NCI-H2081 treated with DMSO at 0.1 percent for 48 hours (cell line): ENCODE results near the gene GPAT2.
"Not testable (repeated sequence)": the region's sequence is repeated elsewhere in the genome, so short reads cannot be mapped to it uniquely, and the experiment has no call there.

Experiments used
- DNase-seq: peaks from one replicate; lab custom pipeline; 2025; lab: John Stamatoyannopoulos, UW

The GPAT2 gene

GRCh38 chr2:96034792-96035191 is at the start of gene GPAT2:
Gene GPAT2 (minus strand): TSS chr2:96034916. CDS start chr2:96032359, 2,557 bp downstream.
- not testable (repeated sequence) for DNase-seq

- DNase-seq: no peak
These were observed 49.5 kb upstream of the GPAT2 start for GRCh38 chr2:96083989-96084857.

GRCh38 chr2:96083064-96083939 is 48.6 kb upstream of the GPAT2 start:
- DNase-seq: no peak

GRCh38 chr2:96082211-96083063 is 47.7 kb upstream of the GPAT2 start:
- no peak for DNase-seq

GRCh38 chr2:96081042-96081441 is 46.3 kb upstream of the GPAT2 start:
- DNase-seq: no peak

- no peak for DNase-seq
These were observed 40.6 kb upstream of the GPAT2 start for GRCh38 chr2:96075199-96075771.

GRCh38 chr2:96074156-96074555 is 39.4 kb upstream of the GPAT2 start:
- no peak for DNase-seq

GRCh38 chr2:96073170-96073775 is 38.6 kb upstream of the GPAT2 start:
- DNase-seq: no peak

GRCh38 chr2:96072746-96073145 is 38.0 kb upstream of the GPAT2 start:
- DNase-seq: no peak

GRCh38 chr2:96071977-96072491 is 37.3 kb upstream of the GPAT2 start:
- DNase-seq: not testable (repeated sequence)

- DNase-seq: not testable (repeated sequence)
These were observed 36.6 kb upstream of the GPAT2 start for GRCh38 chr2:96071087-96071976.

GRCh38 chr2:96070351-96070750 is 35.6 kb upstream of the GPAT2 start:
- DNase-seq: not testable (repeated sequence)

- not testable (repeated sequence) for DNase-seq
These were observed 35.2 kb upstream of the GPAT2 start for GRCh38 chr2:96069878-96070277.

- DNase-seq: peak; percentile 74
These were observed 33.3 kb upstream of the GPAT2 start for GRCh38 chr2:96067902-96068581.

- not testable (repeated sequence) for DNase-seq
These were observed 32.5 kb upstream of the GPAT2 start for GRCh38 chr2:96067098-96067660.

GRCh38 chr2:96066511-96066910 is 31.8 kb upstream of the GPAT2 start:
- DNase-seq: not testable (repeated sequence)

GRCh38 chr2:96065954-96066353 is 31.2 kb upstream of the GPAT2 start:
- not testable (repeated sequence) for DNase-seq

- no peak for DNase-seq
These were observed 30.7 kb upstream of the GPAT2 start for GRCh38 chr2:96065381-96065930.
